Measurements from ENCODE around the gene OTOF. TPM values are rescaled to one million over a fixed set of nuclear protein-coding genes. Genes with fewer than 3 reads are reported as not detected.

The OTOF gene
- total RNA-seq, 1 donor from 2014 or later, result not detected

DNA sequence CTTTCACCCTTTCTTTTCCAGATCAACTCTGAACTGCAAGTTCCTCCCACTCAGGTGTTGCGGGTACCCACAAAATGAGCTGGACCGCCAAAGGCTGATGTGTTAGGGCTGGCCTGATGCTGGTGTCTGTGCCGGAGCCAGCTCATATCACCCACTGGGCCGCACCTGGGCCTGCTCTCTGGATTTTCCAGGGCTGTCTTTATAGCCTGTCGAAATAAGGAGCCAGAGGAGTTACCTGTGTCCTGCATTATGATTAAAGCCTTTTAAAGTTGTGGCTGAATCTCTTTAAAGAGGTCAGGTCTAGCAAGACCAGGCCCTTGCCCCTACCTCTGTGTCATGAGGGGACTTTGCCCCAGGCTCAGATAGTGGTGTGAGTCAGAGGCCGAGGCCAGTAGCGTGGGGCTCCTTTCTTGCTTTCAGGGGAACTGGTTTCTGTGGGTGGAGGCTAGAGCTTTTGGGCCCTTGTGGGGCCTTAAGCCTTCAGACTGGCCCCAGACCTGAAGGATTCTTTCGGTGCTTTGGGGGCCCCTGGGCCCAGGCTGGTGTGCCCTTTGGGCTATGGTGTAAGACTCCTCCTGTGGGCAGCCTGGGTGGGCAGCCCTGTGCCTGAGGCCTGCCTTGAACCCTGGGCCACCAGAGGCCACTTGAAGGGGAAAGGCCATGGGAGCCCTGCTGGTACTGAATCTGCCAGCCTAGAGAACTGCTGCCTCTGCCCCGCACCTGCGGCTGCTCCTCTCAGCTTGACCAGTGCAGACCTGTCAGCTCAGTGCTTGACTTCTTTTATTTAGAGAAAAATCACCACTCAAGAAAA is 21.3 kb downstream of the OTOF start:
- intact Hi-C loops (cut with DNase I), result no loop called here

DNA sequence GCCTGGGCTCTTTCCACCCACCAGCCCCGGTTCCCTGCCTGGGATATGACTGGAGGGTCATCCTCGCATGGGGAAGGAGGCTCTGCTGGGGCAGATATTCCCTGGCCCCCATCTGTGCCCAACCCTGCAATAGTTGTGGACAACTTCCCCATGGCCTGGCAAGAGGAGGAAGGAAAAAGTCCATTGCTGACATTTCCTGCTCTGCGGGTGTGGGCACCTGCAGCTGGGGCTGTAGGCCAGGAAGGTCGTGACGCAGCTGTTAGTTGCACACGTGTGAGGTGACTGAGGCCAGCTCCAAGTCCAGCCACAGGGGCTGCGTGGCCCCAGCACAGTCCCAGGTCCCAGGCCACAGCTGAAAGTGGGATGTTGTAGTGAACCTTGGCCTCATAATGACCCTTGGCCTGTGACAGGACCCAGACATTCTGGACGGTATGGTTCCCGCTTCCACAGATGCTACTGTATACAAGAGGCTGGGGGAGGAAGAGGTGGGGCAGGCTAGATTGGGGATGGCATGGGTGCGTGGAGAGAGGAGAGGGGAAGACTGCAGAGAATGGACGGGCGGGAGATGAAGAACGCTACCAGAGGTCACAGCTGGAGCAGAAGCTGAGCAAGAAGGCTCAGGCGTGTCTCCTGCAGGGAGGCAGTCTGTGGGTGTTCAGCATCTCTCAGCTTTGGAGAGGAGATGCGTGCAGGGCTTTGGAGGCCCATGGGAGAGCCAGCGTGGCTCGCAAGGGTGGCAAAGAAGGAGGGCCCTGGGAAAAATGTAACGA is 22.1 kb downstream of the OTOF start:
- DNase-seq (ENCODE audit: low spot score), result peak; percentile 90
- intact Hi-C loops (cut with DNase I), result no loop called here

More for the DNA sequence above, 21.3 kb downstream of the OTOF start:
- DNase-seq (ENCODE audit: low spot score), result no peak

DNA sequence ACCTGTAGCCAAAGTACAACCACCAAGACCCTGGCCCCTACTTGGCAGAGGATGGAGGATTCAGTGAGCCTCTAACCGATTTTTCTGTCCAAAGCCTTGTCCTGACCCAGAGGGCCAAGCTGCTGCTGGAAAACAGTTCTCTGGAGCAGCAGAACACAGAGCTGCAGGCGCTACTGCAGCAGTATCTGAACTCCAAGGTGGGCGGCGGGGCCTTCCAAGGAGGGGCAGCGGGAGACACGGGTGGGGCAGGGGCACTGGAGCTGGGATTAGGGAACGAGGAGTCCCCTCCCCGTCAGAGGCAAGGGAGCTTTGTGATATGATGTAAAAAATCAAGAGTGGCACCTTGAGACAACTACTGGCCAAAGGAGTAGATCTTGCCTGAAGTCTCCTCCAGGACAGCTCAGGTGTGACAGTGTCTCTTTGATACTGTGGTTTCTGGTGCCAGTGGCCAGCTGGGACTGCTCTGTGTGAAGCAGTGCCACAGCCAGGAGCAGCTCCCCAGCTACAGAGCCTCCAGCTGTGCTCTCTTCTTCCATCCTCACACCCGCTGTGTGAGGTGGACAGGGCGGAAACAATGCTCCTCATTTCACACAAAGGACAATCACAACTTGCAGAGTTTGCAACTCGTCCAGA is 22.8 kb downstream of the OTOF start:
- DNase-seq (ENCODE audit: low spot score), result no peak
- intact Hi-C loops (cut with DNase I), result no loop called here

DNA sequence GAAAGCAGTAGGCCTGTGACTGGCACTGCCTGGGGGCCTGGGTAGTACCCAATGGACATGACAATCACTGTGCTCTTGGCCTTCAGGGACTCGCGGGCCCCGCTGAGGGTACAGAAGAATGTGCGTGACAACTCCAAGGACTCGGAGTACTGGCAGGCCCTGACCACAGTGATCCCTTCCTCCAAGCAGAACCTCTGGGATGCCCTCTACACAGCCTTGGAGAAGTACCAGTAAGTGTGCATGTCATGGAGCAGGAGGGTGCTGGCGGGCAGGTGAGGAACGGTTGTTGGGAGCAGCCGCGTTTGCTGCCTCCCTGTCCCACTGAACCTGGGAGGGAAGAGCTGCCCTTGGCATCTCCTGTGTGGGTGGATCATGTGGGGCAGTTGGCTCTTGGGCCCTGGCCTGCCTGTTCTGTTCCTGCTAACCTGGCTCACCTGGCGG is 23.3 kb downstream of the OTOF start:
- intact Hi-C loops (cut with DNase I), result no loop called here
- DNase-seq (ENCODE audit: low spot score), result no peak

DNA sequence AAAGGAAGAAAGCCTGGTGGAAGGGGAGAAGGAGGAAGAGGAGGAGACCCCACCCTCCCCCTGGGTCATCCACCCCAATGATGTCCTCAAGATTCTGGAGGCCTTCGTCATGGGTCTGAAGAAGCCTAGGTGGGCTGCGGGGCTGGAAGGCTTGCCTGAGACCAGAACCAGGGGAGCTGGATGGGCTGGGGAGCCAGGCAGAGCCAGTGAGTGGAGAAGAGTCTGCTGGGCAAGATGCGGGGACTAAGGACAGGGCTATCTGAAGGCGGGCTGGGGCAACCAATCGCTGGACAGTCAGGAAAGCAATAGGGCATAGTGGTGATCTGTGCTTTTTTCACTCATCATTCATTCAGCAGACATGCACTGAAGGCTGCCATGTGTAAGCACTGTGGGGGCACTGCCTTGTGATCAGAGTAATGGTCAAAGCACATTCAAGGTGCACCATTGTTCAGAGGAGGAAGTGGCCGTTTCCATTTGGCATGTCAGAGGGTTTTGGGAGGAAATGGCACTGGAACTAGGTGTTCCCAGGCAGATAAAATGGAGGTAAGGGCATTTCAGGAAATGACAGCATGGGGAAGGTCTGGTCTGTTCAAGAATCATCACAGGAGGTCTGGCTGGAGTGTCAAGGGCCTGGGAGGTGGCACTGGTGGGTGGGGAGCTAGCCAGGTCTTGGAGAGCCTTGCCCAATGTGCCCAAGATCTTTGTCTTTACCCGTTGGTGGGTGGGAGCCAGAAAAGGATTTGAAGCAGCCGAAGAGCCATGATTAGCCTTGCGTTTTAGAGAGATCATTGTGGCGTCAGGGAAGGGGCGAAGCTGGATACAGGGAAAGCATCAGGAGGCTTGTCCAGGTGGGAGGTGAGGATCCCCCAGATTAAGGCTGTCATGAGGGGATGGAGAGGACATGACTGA is 24.2 kb downstream of the OTOF start:
- intact Hi-C loops (cut with DNase I), result no loop called here
- DNase-seq (ENCODE audit: low spot score), result no peak

DNA sequence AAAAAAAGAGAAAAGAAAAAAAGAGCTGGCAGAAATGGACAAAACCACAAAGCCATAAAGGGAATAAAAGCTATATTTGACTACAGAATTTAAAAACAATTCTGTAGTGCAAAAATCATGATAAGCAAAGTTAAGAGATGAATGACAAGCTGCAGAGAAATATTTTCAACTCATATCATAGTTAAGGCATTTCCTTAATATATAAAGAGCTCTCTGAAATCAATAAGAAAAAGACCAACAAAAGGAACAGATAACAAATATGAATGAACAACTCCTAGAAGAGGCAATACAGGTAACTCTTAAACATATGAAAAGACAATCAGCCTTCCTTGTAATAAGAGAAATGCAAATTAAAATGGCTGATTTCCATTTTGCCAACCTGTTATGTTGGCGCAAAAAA is 26.2 kb downstream of the OTOF start:
- intact Hi-C loops (cut with DNase I), result no loop called here

DNA sequence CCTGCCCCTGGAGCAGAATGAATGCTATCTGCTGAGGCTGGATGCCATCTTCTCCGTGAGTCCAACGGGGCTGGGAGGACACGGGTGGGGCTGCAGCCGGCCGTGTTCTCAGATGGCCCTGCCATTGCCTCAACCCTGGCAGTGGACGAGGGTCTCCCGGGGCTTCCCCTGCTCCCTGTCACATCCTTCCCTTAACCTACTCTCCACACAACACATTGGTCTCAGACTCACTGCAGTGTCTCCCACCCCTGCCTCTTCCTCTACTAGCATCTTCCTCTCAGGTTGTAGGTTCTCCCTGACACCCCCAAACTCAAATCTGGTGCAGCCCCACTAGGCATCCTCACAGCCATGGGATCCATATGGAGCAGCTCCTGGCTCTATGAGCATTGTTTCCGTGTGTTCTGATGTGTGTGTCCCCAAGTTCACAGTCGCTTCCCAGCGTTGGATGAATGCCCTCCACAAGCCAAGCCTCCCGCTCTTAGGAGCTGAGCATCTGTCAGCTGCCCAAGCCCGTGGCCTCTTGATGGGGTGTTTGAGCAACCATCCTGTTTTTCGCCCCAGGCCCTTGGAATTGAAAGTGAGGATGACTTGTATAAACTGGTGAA is 27.8 kb downstream of the OTOF start:
- DNase-seq (ENCODE audit: low spot score), result no peak
- intact Hi-C loops (cut with DNase I), result no loop called here

More for the DNA sequence above, 26.2 kb downstream of the OTOF start:
- no peak for DNase-seq (ENCODE audit: low spot score)

DNA sequence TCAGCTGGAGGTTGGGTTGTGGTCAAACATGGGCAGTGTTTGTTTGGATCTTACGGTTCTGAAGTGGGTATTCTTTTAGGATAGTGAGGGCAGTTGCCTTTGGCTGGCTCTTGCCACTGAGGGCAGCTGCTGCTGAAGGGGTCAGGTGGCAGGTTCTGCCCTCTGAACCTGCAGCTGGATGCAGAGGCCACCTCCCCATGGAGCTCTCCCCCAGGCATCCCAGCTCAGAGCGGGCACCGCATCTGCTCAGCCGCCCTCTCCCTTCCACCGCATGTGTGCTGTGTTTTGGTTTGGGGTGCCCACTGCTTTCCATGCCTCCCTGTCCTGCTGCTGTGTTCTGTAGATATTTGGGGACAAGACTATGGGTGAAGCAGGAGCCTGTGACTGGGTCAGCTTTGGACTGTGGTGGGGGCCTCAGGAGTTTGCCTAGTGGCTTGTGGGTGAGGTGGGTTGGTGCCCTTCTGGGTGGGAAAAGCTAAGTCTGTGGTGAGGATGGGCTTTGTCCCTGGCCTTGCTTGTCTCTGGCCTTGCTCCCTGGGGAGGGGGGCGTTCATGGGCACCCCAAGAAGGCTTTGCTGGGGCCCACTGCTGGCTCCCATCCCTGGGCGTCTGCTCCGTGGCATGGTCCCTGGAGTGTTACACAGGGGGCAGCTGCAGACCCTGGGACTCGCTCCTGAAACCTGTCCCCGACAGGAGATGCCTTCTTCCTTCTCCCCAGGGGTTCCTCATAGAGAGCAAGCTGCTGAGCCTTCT is 28.5 kb downstream of the OTOF start:
- intact Hi-C loops (cut with DNase I), result no loop called here
- no peak for DNase-seq (ENCODE audit: low spot score)

DNA sequence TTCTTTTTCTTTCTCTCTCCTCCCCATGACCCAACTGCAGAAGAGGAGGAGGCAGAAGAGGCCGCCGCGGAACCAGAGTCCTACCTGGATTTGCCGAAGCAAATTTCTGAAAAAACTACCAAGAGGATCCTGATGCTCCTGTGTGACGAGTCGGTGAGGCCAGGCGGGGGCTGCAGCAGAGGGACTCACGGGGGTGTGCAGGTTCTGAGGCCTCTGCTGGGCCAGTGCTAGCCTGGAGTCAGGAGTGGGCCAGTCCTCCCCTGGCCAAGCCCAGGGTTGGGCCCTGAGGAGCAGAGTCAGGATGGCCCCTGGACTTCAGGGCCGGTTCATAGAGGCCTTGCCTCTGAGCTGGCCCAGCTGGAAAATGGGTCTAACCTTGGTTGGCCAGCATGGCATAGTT is 29.3 kb downstream of the OTOF start:
- intact Hi-C loops (cut with DNase I), result no loop called here
- DNase-seq (ENCODE audit: low spot score), result no peak

DNA sequence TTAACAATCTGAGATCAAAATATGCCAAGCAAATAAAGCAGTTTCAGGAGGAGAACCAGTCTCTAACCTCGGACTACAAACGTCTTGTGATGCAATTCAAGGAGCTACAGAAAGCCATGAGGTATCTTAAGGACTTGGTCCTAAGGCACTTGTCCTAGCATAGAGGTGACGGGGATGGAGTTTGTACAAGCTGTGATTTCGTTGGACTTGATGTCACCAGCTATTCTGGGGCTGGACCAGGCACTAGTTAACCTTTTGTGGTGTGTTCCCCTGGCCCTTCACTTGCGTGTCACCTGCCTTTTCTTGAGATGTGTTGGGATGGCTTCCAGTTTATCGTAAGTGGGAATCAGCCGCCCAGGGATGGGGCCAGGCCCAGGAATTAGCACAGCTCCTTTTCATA is 33.7 kb downstream of the OTOF start:
- no peak for DNase-seq (ENCODE audit: low spot score)
- intact Hi-C loops (cut with DNase I), result no loop called here

DNA sequence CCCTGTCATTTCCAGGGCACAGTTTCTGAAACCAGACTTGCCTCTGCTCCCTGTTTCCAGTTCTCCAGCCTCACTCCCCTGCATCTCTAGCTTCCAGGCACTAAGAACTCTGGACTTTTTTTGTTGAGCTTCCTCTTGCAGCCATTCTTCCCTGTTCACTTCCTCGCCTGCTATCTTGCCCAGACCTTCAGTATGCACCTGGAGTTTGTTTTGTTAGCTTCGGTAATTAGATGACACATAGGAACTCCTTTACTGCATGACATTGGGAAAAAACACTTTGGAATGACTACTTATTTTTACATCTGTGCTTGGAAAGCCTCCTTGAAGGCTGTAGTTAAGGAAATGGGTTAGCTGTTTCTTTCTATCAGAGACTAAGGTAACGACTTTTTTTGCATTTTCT is 35.2 kb downstream of the OTOF start:
- DNase-seq (ENCODE audit: low spot score), result no peak
- intact Hi-C loops (cut with DNase I), result no loop called here

DNA sequence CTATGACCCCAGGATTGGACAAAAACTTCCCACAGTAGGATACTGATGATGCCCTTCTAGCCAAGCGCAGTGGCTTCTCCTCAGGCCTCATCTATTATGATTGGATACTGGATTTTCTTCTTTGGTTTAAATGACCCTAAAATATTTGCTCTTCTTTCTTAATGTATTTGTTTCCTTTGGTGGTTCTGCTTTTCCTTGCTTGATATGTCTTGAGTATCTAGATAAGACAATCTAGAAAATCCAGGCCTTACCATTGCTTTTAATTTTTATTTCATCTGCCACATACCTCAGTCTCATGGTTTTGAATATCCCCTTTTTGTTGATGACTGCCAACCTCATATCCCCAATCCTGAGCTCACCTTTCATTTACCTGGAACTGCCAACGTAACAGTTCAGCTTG is 35.6 kb downstream of the OTOF start:
- no peak for DNase-seq (ENCODE audit: low spot score)
- intact Hi-C loops (cut with DNase I), result no loop called here

DNA sequence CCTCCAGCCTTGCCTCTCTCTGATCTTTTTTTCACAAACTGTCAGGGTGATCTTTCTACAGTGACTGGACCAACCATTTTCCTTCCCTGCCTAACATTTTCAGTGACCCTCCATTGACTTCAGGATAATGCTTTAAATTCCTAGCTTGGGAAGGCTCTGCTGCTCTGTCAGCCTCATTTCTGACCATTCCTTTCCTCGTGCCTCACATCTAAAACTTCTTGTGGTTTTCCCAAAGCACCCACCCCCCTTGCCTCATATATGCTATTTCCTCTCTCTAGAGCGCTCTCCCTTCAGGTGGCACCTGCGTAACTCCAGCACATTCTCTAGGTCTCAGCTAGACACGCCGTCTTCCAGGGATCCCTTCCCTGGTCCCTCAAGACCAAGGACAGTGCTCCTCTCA is 39.0 kb downstream of the OTOF start:
- no peak for DNase-seq (ENCODE audit: low spot score)
- intact Hi-C loops (cut with DNase I), result no loop called here

DNA sequence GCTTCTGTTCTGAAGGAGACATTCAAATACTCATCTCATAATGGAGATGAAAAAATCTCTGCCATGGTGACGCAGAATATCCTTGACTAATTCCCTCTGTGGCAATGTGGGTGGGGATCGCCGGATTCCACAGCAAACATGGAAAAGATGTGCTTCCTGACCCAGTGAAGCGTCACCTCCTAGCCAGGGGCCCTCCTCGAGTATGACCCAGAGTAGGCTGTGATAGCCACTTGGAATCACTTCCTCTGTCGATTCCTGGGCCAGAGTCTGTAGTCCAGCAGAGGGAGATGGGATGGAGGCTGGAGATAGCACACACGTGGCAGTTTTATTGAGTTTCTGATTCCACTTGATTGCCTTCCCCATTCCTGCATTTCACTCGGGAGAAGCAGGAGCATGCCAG is 39.4 kb downstream of the OTOF start:
- intact Hi-C loops (cut with DNase I), result no loop called here

DNA sequence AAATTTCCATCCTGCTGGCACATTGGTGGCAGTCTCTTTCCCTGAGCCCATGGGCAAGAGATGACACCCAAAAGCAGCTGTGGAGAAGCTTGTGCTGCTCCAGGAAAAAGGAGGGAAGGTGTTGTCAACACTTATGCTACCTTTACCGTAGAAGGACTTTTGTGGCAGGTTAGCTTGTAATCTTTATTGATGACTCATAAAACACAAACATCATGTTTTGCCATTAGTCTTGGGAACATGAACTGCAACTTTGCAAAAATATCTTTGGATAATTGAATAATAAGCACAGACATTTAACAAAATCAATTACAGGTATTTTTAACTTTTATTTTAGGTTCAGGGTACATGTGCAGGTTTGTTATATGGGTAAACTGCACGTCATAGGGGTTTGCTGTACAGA is 42.8 kb downstream of the OTOF start:
- intact Hi-C loops (cut with DNase I), result no loop called here
- no peak for DNase-seq (ENCODE audit: low spot score)

More for the DNA sequence above, 39.4 kb downstream of the OTOF start:
- no peak for DNase-seq (ENCODE audit: low spot score)

DNA sequence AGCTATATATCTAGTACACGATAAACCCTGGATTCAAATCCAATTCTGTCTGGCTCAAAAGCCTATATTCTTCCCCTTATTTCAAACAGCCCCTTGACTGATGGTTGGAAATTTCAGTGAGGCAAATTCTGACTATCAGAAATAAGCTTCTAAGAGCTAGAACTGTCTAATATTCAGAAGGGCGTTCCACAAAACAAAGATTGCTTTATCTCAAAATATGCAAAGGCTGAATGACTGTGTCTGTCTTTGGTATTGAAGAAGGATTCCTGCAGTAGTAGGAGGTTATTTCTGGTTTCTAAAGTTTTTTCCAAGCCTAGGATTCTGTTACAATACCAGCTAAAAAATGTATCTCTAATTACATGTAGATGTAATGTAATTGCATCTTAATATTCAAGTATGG is 45.1 kb downstream of the OTOF start:
- intact Hi-C loops (cut with DNase I), result no loop called here

DNA sequence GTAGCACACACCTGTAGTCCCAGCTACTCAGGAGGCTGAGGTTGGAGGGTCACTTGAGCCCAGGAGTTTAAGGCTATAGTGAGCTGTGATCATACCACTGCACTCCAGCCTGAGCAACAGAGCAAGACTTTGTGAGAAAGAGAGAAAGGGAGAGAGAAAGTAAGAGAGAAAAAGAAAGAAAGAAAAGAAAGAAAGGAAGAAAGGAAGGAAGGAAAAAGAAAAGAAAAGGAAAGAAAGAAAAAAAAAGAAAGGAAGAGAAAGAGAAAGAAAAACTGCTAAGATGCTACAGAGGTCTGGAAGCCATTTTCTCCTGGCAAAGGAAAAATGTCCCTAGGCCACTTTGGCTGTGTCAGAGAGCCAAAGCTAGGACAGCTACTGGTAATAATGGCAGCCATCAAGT is 45.6 kb downstream of the OTOF start:
- no peak for DNase-seq (ENCODE audit: low spot score)
- intact Hi-C loops (cut with DNase I), result no loop called here

More for the DNA sequence above, 45.1 kb downstream of the OTOF start:
- no peak for DNase-seq (ENCODE audit: low spot score)

DNA sequence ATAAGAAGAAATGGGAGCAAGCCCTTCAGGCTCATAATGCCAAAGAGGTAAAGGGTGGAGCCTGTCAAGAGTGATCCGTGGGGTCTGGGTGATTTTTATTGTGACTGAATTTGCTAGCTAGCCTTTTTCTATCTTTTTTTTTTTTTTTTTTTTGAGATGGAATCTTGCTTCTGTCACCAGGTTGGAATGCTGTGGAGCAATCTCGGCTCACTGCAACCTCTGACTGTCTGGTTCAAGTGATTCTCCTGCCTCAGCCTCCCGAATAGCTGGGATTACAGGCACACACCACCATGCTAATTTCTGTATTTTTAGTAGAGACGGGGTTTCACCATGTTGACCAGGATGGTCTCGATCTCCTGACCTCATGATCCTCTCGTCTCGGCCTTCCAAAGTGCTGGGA is 47.1 kb downstream of the OTOF start:
- no peak for DNase-seq (ENCODE audit: low spot score)
- intact Hi-C loops (cut with DNase I), result no loop called here
